ENCODE measurements around the gene MS4A15. TPM values are rescaled to one million over a fixed set of nuclear protein-coding genes. Genes with fewer than 3 reads are reported as not detected.

MS4A15 gene
- total and polyA plus RNA-seq, 7 donors: 0.04 TPM; not detected in 6

- WGBS, 2 donors: 47 to 74% methylated on average over 3 of the region's 3 CpGs
- Histone ChIP-seq H3K4me1 (no peaks in the 10 kb centered on the region), H3K36me3 (no peaks in the 10 kb centered on the region), H3K27ac (no peak within 1 kb of the TSS), H3K9me3 (no peaks in the 10 kb centered on the region), H3K4me3 (no peak within 1 kb of the TSS), H3K27me3 (peaks cover 0 to 3% (median 0%) of the 10 kb centered on the region in 3 donors)
- no peak for TF ChIP-seq POLR2A (IDR thresholded peaks at IDR 0.05)
- TF ChIP-seq CTCF (IDR thresholded peaks at IDR 0.05): no peak
- no peak for TF ChIP-seq POLR2AphosphoS5 (IDR thresholded peaks at IDR 0.05)
- no peak for TF ChIP-seq EP300 (IDR thresholded peaks at IDR 0.05)
- intact Hi-C loops (cut with DNase I): no loop called here
- DNase-seq: no peak
Measured at GRCh38 chr11:60724420-60724819, 32.2 kb upstream of the MS4A15 start, which contains the start of gene MS4A18. TSS of gene MS4A18 (plus strand) at chr11:60724720.

GRCh38 chr11:60725592-60725991, 31.1 kb upstream of the MS4A15 start:
- DNase-seq: no peak
- no peaks in the 10 kb centered on the region for H3K9me3 ChIP-seq
- intact Hi-C loops (cut with DNase I): no loop called here
- H3K27me3 ChIP-seq: peaks cover 0 to 3% (median 0%) of the 10 kb centered on the region in 3 donors
- H3K4me1 ChIP-seq: no peaks in the 10 kb centered on the region
- 84 to 90% methylated on average over 1 of the region's 1 CpG for WGBS, 2 donors
- H3K4me3 ChIP-seq: no peak overlapping the region
- H3K36me3 ChIP-seq: no peaks in the 10 kb centered on the region
- no peak for TF ChIP-seq POLR2AphosphoS5 (IDR thresholded peaks at IDR 0.05)
- TF ChIP-seq POLR2A (IDR thresholded peaks at IDR 0.05): no peak
- no peak for TF ChIP-seq EP300 (IDR thresholded peaks at IDR 0.05)
- no peak for TF ChIP-seq CTCF (IDR thresholded peaks at IDR 0.05)
- no peak overlapping the region for H3K27ac ChIP-seq

- no peak overlapping the region for H3K4me3 ChIP-seq
- no peaks in the 10 kb centered on the region for H3K4me1 ChIP-seq
- intact Hi-C loops (cut with DNase I): no loop called here
- no peak for DNase-seq
- WGBS, 2 donors: 79 to 84% methylated on average over 8 of the region's 8 CpGs
- H3K9me3 ChIP-seq: no peaks in the 10 kb centered on the region
- no peak overlapping the region for H3K27ac ChIP-seq
- TF ChIP-seq POLR2AphosphoS5 (IDR thresholded peaks at IDR 0.05) (no peak), POLR2A (IDR thresholded peaks at IDR 0.05) (no peak), EP300 (IDR thresholded peaks at IDR 0.05) (no peak), CTCF (IDR thresholded peaks at IDR 0.05) (no peak)
- H3K27me3 ChIP-seq: peaks cover 0 to 3% (median 0%) of the 10 kb centered on the region in 3 donors
- no peaks in the 10 kb centered on the region for H3K36me3 ChIP-seq
Measured at GRCh38 chr11:60731586-60731985, 25.1 kb upstream of the MS4A15 start.

- H3K4me3 ChIP-seq: no peak overlapping the region
- WGBS, 2 donors: 55 to 82% methylated on average over 4 of the region's 4 CpGs
- no peak for TF ChIP-seq CTCF (IDR thresholded peaks at IDR 0.05)
Measured at GRCh38 chr11:60734279-60734678, 22.4 kb upstream of the MS4A15 start.

GRCh38 chr11:60739114-60739513, 17.6 kb upstream of the MS4A15 start:
- intact Hi-C loops (cut with DNase I): no loop called here
- 81 to 88% methylated on average over 7 of the region's 7 CpGs for WGBS, 2 donors

More at GRCh38 chr11:60734279-60734678, 22.4 kb upstream of the MS4A15 start:
- Histone ChIP-seq H3K4me1 (no peaks in the 10 kb centered on the region), H3K27me3 (no peaks in the 10 kb centered on the region), H3K36me3 (no peaks in the 10 kb centered on the region), H3K27ac (no peak overlapping the region), H3K9me3 (no peaks in the 10 kb centered on the region)
- intact Hi-C loops (cut with DNase I): no loop called here
- DNase-seq: no peak

More at GRCh38 chr11:60739114-60739513, 17.6 kb upstream of the MS4A15 start:
- Histone ChIP-seq H3K27me3 (no peaks in the 10 kb centered on the region), H3K27ac (no peak overlapping the region), H3K4me1 (no peaks in the 10 kb centered on the region), H3K4me3 (no peak overlapping the region), H3K9me3 (no peaks in the 10 kb centered on the region), H3K36me3 (no peaks in the 10 kb centered on the region)
- TF ChIP-seq EP300 (IDR thresholded peaks at IDR 0.05) (no peak), POLR2AphosphoS5 (IDR thresholded peaks at IDR 0.05) (no peak), CTCF (IDR thresholded peaks at IDR 0.05) (no peak), POLR2A (IDR thresholded peaks at IDR 0.05) (no peak)
- DNase-seq: no peak

Measured in sigmoid colon (tissue), 7 donors.